Measurements from ENCODE around the gene LSM11.
A peak's percentile ranks its signal among the peaks of the same experiment; 100 is the strongest.
"Not testable (repeated sequence)": the region's sequence is repeated elsewhere in the genome, so short reads cannot be mapped to it uniquely, and the experiment has no call there.

LSM11 gene

GRCh38 chr5:157713830-157714595, 29.5 kb upstream of the LSM11 start:
- no peak for TF ChIP-seq CTCF (IDR thresholded peaks at IDR 0.05; ENCODE audit: low read depth, low read length)
- no peak overlapping the region for H3K4me3 ChIP-seq (ENCODE audit: low read depth, low read length)

- no peak for TF ChIP-seq CTCF (IDR thresholded peaks at IDR 0.05; ENCODE audit: low read depth, low read length)
- no peak overlapping the region for H3K4me3 ChIP-seq (ENCODE audit: low read depth, low read length)
Measured at GRCh38 chr5:157714596-157714864, 29.0 kb upstream of the LSM11 start.

GRCh38 chr5:157718519-157718918, 25.0 kb upstream of the LSM11 start:
- no peak overlapping the region for H3K4me3 ChIP-seq (ENCODE audit: low read depth, low read length)
- peak; percentile 26 for TF ChIP-seq CTCF (IDR thresholded peaks at IDR 0.05; ENCODE audit: low read depth, low read length)

GRCh38 chr5:157719245-157719644, 24.3 kb upstream of the LSM11 start:
- H3K4me3 ChIP-seq (ENCODE audit: low read depth, low read length) = no peak overlapping the region
- no peak for TF ChIP-seq CTCF (IDR thresholded peaks at IDR 0.05; ENCODE audit: low read depth, low read length)

- TF ChIP-seq CTCF (IDR thresholded peaks at IDR 0.05; ENCODE audit: low read depth, low read length) = no peak
- no peak overlapping the region for H3K4me3 ChIP-seq (ENCODE audit: low read depth, low read length)
Measured at GRCh38 chr5:157721159-157721558, 22.4 kb upstream of the LSM11 start.

- not testable (repeated sequence) for H3K4me3 ChIP-seq (ENCODE audit: low read depth, low read length)
Measured at GRCh38 chr5:157722895-157723294, 20.6 kb upstream of the LSM11 start.

- H3K4me3 ChIP-seq (ENCODE audit: low read depth, low read length) = not testable (repeated sequence)
Measured at GRCh38 chr5:157726607-157727006, 16.9 kb upstream of the LSM11 start.

- H3K4me3 ChIP-seq (ENCODE audit: low read depth, low read length) = not testable (repeated sequence)
Measured at GRCh38 chr5:157727858-157728257, 15.7 kb upstream of the LSM11 start.

GRCh38 chr5:157729858-157730257, 13.7 kb upstream of the LSM11 start:
- TF ChIP-seq CTCF (IDR thresholded peaks at IDR 0.05; ENCODE audit: low read depth, low read length) = no peak
- H3K4me3 ChIP-seq (ENCODE audit: low read depth, low read length) = no peak overlapping the region

Measured in WI38 (cell line).